AG20443 (cell line): ENCODE measurements around the gene ZNF660.
"Not testable (repeated sequence)": the region's sequence is repeated elsewhere in the genome, so short reads cannot be mapped to it uniquely, and the experiment has no call there.

Experiments
- DNase-seq: peaks from one replicate; pipeline ENCODE4 v3.0.0; 2012; ENCODE audit warnings: low spot score, mixed read lengths

Gene ZNF660

GRCh38 chr3:44584646-44585501 is at the start of gene ZNF660:
Gene ZNF660, plus strand, starts transcription at chr3:44584964. Its CDS starts 9,230 bp downstream, at chr3:44594194.
- DNase-seq = peak; percentile 89

- no peak for DNase-seq
Measured at GRCh38 chr3:44535364-44535763, 49.4 kb upstream of the ZNF660 start.

GRCh38 chr3:44544811-44545210 is 40.0 kb upstream of the ZNF660 start:
- not testable (repeated sequence) for DNase-seq

GRCh38 chr3:44554626-44555592 is 29.9 kb upstream of the ZNF660 start, which contains the start of gene ZKSCAN7:
Gene ZKSCAN7, plus strand, starts transcription at chr3:44555193. Its CDS starts 1,855 bp downstream, at chr3:44557048.
- DNase-seq = peak; percentile 91

GRCh38 chr3:44555723-44556122 is 29.0 kb upstream of the ZNF660 start:
- peak; percentile 25 for DNase-seq

GRCh38 chr3:44557074-44557473 is 27.7 kb upstream of the ZNF660 start:
- no peak for DNase-seq

- no peak for DNase-seq
Measured at GRCh38 chr3:44561076-44561475, 23.7 kb upstream of the ZNF660 start.

- DNase-seq = no peak
Measured at GRCh38 chr3:44562147-44562546, 22.6 kb upstream of the ZNF660 start.

- DNase-seq = no peak
Measured at GRCh38 chr3:44568561-44568960, 16.2 kb upstream of the ZNF660 start.

GRCh38 chr3:44571024-44571423 is 13.7 kb upstream of the ZNF660 start:
- no peak for DNase-seq

GRCh38 chr3:44576613-44577012 is 8.2 kb upstream of the ZNF660 start:
- no peak for DNase-seq

GRCh38 chr3:44577354-44577952 is 7.3 kb upstream of the ZNF660 start:
- DNase-seq = not testable (repeated sequence)

- DNase-seq = not testable (repeated sequence)
Measured at GRCh38 chr3:44578316-44578715, 6.4 kb upstream of the ZNF660 start.

GRCh38 chr3:44578924-44579515 is 5.7 kb upstream of the ZNF660 start:
- not testable (repeated sequence) for DNase-seq

GRCh38 chr3:44579749-44580148 is 5.0 kb upstream of the ZNF660 start:
- DNase-seq = not testable (repeated sequence)

- peak; percentile 14 for DNase-seq
Measured at GRCh38 chr3:44580971-44581370, 3.8 kb upstream of the ZNF660 start.

- no peak for DNase-seq
Measured at GRCh38 chr3:44596621-44597020, 11.9 kb downstream of the ZNF660 start.

- DNase-seq = no peak
Measured at GRCh38 chr3:44601749-44602148, 17.0 kb downstream of the ZNF660 start.

GRCh38 chr3:44612678-44613077 is 27.9 kb downstream of the ZNF660 start:
- no peak for DNase-seq

GRCh38 chr3:44624749-44625480 is 40.2 kb downstream of the ZNF660 start, which contains the start of gene ZNF197:
Gene ZNF197, plus strand, starts transcription at chr3:44625036. Its CDS starts 4,119 bp downstream, at chr3:44629155.
- DNase-seq = peak; percentile 95

- no peak for DNase-seq
Measured at GRCh38 chr3:44628716-44629115, 44.0 kb downstream of the ZNF660 start.
